ENCODE data around the gene ARMH2. TPM values are rescaled to one million over a fixed set of nuclear protein-coding genes. Genes with fewer than 3 reads are reported as not detected.
A peak's percentile ranks its signal among the peaks of the same experiment; 100 is the strongest.

ARMH2 gene
- polyA plus RNA-seq, 3 donors = 0.34 to 0.71 TPM; not detected in 1

GRCh38 chr6:24761193-24761835 is 37.4 kb downstream of the ARMH2 start:
- Mint-ChIP-seq H3K9me3 (no peaks in the 10 kb centered on the region), H3K27me3 (ENCODE audit: low read depth in 3 of 3) (peaks cover 0 to 2% (median 0%) of the 10 kb centered on the region in 3 donors), H3K4me1 (peaks cover 17% of the 10 kb centered on the region), H3K36me3 (peaks cover 0 to 2% of the 10 kb centered on the region in 2 donors), H3K4me3 (no peak overlapping the region), H3K27ac (no peak overlapping the region)
- intact Hi-C loops (cut with micrococcal nuclease) = loop anchor here in 1 of 2 donors (5.0 kb wide), 1 partner anchor 34 kb away; no protein-coding TSS in a partner anchor
- no peak overlapping the region for H3K4me3 ChIP-seq (replicated peaks in 1 of 3; ENCODE audit: low read depth in 2 of 3, low read length in 3 of 3)
- WGBS (ENCODE audit: insufficient coverage) = 96% methylated on average over 14 of the region's 17 CpGs
- peaks cover 15 to 23% of the 10 kb centered on the region in 2 donors for H3K4me1 ChIP-seq (ENCODE audit: control insufficient read depth in 1 of 2, insufficient read depth in 2 of 2, low read length in 2 of 2)
- no peaks in the 10 kb centered on the region for H4K20me1 ChIP-seq (ENCODE audit: insufficient read depth, low read length)
- H3K9me3 ChIP-seq (replicated peaks in 1 of 2; ENCODE audit: control insufficient read depth in 1 of 2, insufficient read depth in 1 of 2, low read length in 2 of 2) = no peaks in the 10 kb centered on the region
- peak overlapping the region; percentile 17 for H2AFZ ChIP-seq (ENCODE audit: insufficient read depth, low read depth, low read length, poor library complexity, severe bottlenecking)
- H3K79me2 ChIP-seq (ENCODE audit: insufficient read depth, low read length) = no peaks in the 10 kb centered on the region
- H3K9ac ChIP-seq (ENCODE audit: insufficient read depth, low read length, poor library complexity, severe bottlenecking) = no peak overlapping the region
- no peaks in the 10 kb centered on the region for H3K27me3 ChIP-seq (ENCODE audit: control insufficient read depth in 2 of 2, insufficient read depth in 2 of 2, low read length in 2 of 2)
- TF ChIP-seq, protein P1, sequence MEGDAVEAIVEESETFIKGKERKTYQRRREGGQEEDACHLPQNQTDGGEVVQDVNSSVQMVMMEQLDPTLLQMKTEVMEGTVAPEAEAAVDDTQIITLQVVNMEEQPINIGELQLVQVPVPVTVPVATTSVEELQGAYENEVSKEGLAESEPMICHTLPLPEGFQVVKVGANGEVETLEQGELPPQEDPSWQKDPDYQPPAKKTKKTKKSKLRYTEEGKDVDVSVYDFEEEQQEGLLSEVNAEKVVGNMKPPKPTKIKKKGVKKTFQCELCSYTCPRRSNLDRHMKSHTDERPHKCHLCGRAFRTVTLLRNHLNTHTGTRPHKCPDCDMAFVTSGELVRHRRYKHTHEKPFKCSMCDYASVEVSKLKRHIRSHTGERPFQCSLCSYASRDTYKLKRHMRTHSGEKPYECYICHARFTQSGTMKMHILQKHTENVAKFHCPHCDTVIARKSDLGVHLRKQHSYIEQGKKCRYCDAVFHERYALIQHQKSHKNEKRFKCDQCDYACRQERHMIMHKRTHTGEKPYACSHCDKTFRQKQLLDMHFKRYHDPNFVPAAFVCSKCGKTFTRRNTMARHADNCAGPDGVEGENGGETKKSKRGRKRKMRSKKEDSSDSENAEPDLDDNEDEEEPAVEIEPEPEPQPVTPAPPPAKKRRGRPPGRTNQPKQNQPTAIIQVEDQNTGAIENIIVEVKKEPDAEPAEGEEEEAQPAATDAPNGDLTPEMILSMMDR (IDR thresholded peaks at IDR 0.05) = no peak
- H3K4me2 ChIP-seq (replicated peaks; ENCODE audit: extremely low read depth, low read length, poor library complexity, severe bottlenecking) = no peak overlapping the region
- DNase-seq = no peak
- no peak overlapping the region for H3K27ac ChIP-seq (ENCODE audit: low read depth in 1 of 2, low read length in 2 of 2)
- H3K36me3 ChIP-seq (replicated peaks in 1 of 2; ENCODE audit: control insufficient read depth in 1 of 2, insufficient read depth in 2 of 2, low read length in 2 of 2) = no peaks in the 10 kb centered on the region

GRCh38 chr6:24760210-24760609 is 38.5 kb downstream of the ARMH2 start:
- DNase-seq = no peak
- TF ChIP-seq, protein P1 (IDR thresholded peaks at IDR 0.05) = no peak
- H3K79me2 ChIP-seq (ENCODE audit: insufficient read depth, low read length) = no peaks in the 10 kb centered on the region
- H4K20me1 ChIP-seq (ENCODE audit: insufficient read depth, low read length) = no peaks in the 10 kb centered on the region
- no peaks in the 10 kb centered on the region for H3K9me3 ChIP-seq (replicated peaks in 1 of 2; ENCODE audit: control insufficient read depth in 1 of 2, insufficient read depth in 1 of 2, low read length in 2 of 2)
- H3K4me2 ChIP-seq (replicated peaks; ENCODE audit: extremely low read depth, low read length, poor library complexity, severe bottlenecking) = no peak overlapping the region
- Mint-ChIP-seq H3K27ac (no peak overlapping the region), H3K4me3 (no peak overlapping the region), H3K4me1 (peaks cover 17% of the 10 kb centered on the region), H3K27me3 (ENCODE audit: low read depth in 3 of 3) (peaks cover 0 to 2% (median 0%) of the 10 kb centered on the region in 3 donors), H3K36me3 (peaks cover 0 to 2% of the 10 kb centered on the region in 2 donors), H3K9me3 (no peaks in the 10 kb centered on the region)
- no peak overlapping the region for H3K9ac ChIP-seq (ENCODE audit: insufficient read depth, low read length, poor library complexity, severe bottlenecking)
- no peak overlapping the region for H3K27ac ChIP-seq (ENCODE audit: low read depth in 1 of 2, low read length in 2 of 2)
- no peaks in the 10 kb centered on the region for H3K36me3 ChIP-seq (replicated peaks in 1 of 2; ENCODE audit: control insufficient read depth in 1 of 2, insufficient read depth in 2 of 2, low read length in 2 of 2)
- H3K4me3 ChIP-seq (replicated peaks in 1 of 3; ENCODE audit: low read depth in 2 of 3, low read length in 3 of 3) = no peak overlapping the region
- H3K27me3 ChIP-seq (ENCODE audit: control insufficient read depth in 2 of 2, insufficient read depth in 2 of 2, low read length in 2 of 2) = no peaks in the 10 kb centered on the region
- intact Hi-C loops (cut with micrococcal nuclease) = loop anchor here in 1 of 2 donors (5.0 kb wide), 1 partner anchor 33 kb away; no protein-coding TSS in a partner anchor
- peaks cover 15 to 23% of the 10 kb centered on the region in 2 donors for H3K4me1 ChIP-seq (ENCODE audit: control insufficient read depth in 1 of 2, insufficient read depth in 2 of 2, low read length in 2 of 2)
- no peak overlapping the region for H2AFZ ChIP-seq (ENCODE audit: insufficient read depth, low read depth, low read length, poor library complexity, severe bottlenecking)
- no CpG with 5 or more reads among the region's 5 CpGs for WGBS (ENCODE audit: insufficient coverage)

Data from CD14-positive monocyte (primary cell).